HG03520 (cell line): ENCODE results near the gene TTC9B.

Experiments used
- ATAC-seq: cut with Tn5 transposase; IDR thresholded peaks from one replicate; pipeline ENCODE4 v1.9.1; 2021; ENCODE audit warnings: mild to moderate bottlenecking, moderate library complexity; ENCODE audit not compliant: unreplicated experiment

The TTC9B gene

GRCh38 chr19:40249201-40249600 lies 31.0 kb upstream of the TTC9B start:
- ATAC-seq = no peak

GRCh38 chr19:40247735-40248262 lies 29.6 kb upstream of the TTC9B start:
- no peak for ATAC-seq

GRCh38 chr19:40247178-40247577 lies 29.0 kb upstream of the TTC9B start:
- no peak for ATAC-seq

- no peak for ATAC-seq
These were observed 28.3 kb upstream of the TTC9B start for GRCh38 chr19:40246292-40247073.

- ATAC-seq = no peak
These were observed 27.4 kb upstream of the TTC9B start for GRCh38 chr19:40245506-40246128.

- ATAC-seq = no peak
These were observed 26.6 kb upstream of the TTC9B start for GRCh38 chr19:40244579-40245317.

GRCh38 chr19:40243181-40243580 lies 25.0 kb upstream of the TTC9B start:
- ATAC-seq = no peak

- no peak for ATAC-seq
These were observed 24.3 kb upstream of the TTC9B start for GRCh38 chr19:40242480-40242879.

GRCh38 chr19:40241809-40242384 lies 23.7 kb upstream of the TTC9B start:
- ATAC-seq = no peak

GRCh38 chr19:40241125-40241808 lies 23.1 kb upstream of the TTC9B start:
- ATAC-seq = no peak

- no peak for ATAC-seq
These were observed 22.1 kb upstream of the TTC9B start for GRCh38 chr19:40240332-40240731.

GRCh38 chr19:40239415-40240226 lies 21.4 kb upstream of the TTC9B start:
- no peak for ATAC-seq

- no peak for ATAC-seq
These were observed 20.6 kb upstream of the TTC9B start for GRCh38 chr19:40238775-40239174.

GRCh38 chr19:40237791-40238190 lies 19.6 kb upstream of the TTC9B start:
- ATAC-seq = no peak

GRCh38 chr19:40236366-40236765 lies 18.2 kb upstream of the TTC9B start:
- ATAC-seq = no peak

GRCh38 chr19:40236026-40236355 lies 17.8 kb upstream of the TTC9B start:
- ATAC-seq = no peak

- ATAC-seq = no peak
These were observed 17.2 kb upstream of the TTC9B start for GRCh38 chr19:40235238-40236025.

GRCh38 chr19:40234429-40235237 lies 16.4 kb upstream of the TTC9B start:
- ATAC-seq = no peak
